ENCODE data around the gene ZNF724.
"Not testable (repeated sequence)": the region's sequence is repeated elsewhere in the genome, so short reads cannot be mapped to it uniquely, and the experiment has no call there.

- TF ChIP-seq POLR2A (IDR thresholded peaks at IDR 0.05; ENCODE audit: low read length); GATA1 (IDR thresholded peaks at IDR 0.05; ENCODE audit: low read depth, low read length): not testable (repeated sequence)
Observed at GRCh38 chr19:23289966-23290365, 39.8 kb upstream of the ZNF724 start.

Measured in erythroblast (primary cell).